Measurements from ENCODE around the gene NDUFAF7.
"Not testable (repeated sequence)": the region's sequence is repeated elsewhere in the genome, so short reads cannot be mapped to it uniquely, and the experiment has no call there.

DNA sequence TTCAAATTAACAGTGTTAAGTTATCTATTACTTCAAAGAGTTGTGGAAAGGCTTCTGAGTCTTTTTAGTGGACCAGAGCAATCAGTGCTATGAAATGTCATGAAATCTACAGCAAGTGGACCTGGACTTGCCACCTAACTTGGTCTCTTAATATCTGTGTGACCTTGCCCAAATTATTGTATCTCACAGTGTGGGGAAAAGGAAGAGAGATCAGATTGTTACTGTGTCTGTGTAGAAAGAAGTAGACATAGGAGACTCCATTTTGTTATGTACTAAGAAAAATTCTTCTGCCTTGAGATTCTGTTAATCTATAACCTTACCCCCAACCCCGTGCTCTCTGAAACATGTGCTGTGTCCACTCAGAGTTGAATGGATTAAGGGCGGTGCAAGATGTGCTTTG, 6.3 kb upstream of the NDUFAF7 start:
- TF ChIP-seq, protein P1, sequence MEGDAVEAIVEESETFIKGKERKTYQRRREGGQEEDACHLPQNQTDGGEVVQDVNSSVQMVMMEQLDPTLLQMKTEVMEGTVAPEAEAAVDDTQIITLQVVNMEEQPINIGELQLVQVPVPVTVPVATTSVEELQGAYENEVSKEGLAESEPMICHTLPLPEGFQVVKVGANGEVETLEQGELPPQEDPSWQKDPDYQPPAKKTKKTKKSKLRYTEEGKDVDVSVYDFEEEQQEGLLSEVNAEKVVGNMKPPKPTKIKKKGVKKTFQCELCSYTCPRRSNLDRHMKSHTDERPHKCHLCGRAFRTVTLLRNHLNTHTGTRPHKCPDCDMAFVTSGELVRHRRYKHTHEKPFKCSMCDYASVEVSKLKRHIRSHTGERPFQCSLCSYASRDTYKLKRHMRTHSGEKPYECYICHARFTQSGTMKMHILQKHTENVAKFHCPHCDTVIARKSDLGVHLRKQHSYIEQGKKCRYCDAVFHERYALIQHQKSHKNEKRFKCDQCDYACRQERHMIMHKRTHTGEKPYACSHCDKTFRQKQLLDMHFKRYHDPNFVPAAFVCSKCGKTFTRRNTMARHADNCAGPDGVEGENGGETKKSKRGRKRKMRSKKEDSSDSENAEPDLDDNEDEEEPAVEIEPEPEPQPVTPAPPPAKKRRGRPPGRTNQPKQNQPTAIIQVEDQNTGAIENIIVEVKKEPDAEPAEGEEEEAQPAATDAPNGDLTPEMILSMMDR (tag by site-specific recombination; IDR thresholded peaks at IDR 0.05), result not testable (repeated sequence)
- not testable (repeated sequence) for TF ChIP-seq SP3 (tag by site-specific recombination; IDR thresholded peaks at IDR 0.05); ZNF202 (tag by site-specific recombination; IDR thresholded peaks at IDR 0.05; ENCODE audit: borderline replicate concordance); ZNF146 (tag by site-specific recombination; IDR thresholded peaks at IDR 0.05); ZNF121 (tag by site-specific recombination; IDR thresholded peaks at IDR 0.05); ZNF404 (tag by site-specific recombination; IDR thresholded peaks at IDR 0.05); ZBTB1 (tag by site-specific recombination; IDR thresholded peaks at IDR 0.05); SCRT2 (tag by site-specific recombination; IDR thresholded peaks at IDR 0.05); ZBTB20 (tag by site-specific recombination; IDR thresholded peaks at IDR 0.05); ZNF184 (tag by site-specific recombination; IDR thresholded peaks at IDR 0.05); YY1 (tag by site-specific recombination; IDR thresholded peaks at IDR 0.05)
- TF ChIP-seq, protein P2, sequence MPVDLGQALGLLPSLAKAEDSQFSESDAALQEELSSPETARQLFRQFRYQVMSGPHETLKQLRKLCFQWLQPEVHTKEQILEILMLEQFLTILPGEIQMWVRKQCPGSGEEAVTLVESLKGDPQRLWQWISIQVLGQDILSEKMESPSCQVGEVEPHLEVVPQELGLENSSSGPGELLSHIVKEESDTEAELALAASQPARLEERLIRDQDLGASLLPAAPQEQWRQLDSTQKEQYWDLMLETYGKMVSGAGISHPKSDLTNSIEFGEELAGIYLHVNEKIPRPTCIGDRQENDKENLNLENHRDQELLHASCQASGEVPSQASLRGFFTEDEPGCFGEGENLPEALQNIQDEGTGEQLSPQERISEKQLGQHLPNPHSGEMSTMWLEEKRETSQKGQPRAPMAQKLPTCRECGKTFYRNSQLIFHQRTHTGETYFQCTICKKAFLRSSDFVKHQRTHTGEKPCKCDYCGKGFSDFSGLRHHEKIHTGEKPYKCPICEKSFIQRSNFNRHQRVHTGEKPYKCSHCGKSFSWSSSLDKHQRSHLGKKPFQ (tag by site-specific recombination; IDR thresholded peaks at IDR 0.05), result not testable (repeated sequence)

All from HEK293 (cell line).